Epithelial cell of proximal tubule (primary cell): Measurements from ENCODE around the gene SOX4. TPM values are rescaled to one million over a fixed set of nuclear protein-coding genes. Genes with fewer than 3 reads are reported as not detected.

Experiments
- DNase-seq: peaks from one replicate; pipeline ENCODE4 v3.0.0-alpha.2; 2011; ENCODE audit warnings: low read depth
- H3K4me3 ChIP-seq: 2 replicates; pipeline ENCODE4 v1.5.1; 2011; ENCODE audit warnings: low read depth, mild to moderate bottlenecking, low read length
- total RNA-seq: library from RNA; depleted of rRNA; stranded (reverse); fragments of >200 nt; gene quantifications from 2 replicates; pipeline ENCODE4 v1.2.3, GENCODE V29; 2015
- TF ChIP-seq, protein P1 (sequence below): conservative IDR thresholded peaks from 2 replicates; pipeline ENCODE4 v1.5.1; 2012; ENCODE audit warnings: low read depth, mild to moderate bottlenecking, low read length

The SOX4 gene
- total RNA-seq, 1 donor from 2014 or later = 105 TPM

- no peak overlapping the region for H3K4me3 ChIP-seq
- TF ChIP-seq, protein P1, sequence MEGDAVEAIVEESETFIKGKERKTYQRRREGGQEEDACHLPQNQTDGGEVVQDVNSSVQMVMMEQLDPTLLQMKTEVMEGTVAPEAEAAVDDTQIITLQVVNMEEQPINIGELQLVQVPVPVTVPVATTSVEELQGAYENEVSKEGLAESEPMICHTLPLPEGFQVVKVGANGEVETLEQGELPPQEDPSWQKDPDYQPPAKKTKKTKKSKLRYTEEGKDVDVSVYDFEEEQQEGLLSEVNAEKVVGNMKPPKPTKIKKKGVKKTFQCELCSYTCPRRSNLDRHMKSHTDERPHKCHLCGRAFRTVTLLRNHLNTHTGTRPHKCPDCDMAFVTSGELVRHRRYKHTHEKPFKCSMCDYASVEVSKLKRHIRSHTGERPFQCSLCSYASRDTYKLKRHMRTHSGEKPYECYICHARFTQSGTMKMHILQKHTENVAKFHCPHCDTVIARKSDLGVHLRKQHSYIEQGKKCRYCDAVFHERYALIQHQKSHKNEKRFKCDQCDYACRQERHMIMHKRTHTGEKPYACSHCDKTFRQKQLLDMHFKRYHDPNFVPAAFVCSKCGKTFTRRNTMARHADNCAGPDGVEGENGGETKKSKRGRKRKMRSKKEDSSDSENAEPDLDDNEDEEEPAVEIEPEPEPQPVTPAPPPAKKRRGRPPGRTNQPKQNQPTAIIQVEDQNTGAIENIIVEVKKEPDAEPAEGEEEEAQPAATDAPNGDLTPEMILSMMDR = no peak
- DNase-seq = no peak
These were observed 10.5 kb downstream of the SOX4 start for GRCh38 chr6:21604081-21604480.

- no peak for DNase-seq
- TF ChIP-seq, protein P1 = no peak
- no peak overlapping the region for H3K4me3 ChIP-seq
These were observed 11.6 kb downstream of the SOX4 start for GRCh38 chr6:21605166-21605565.

- TF ChIP-seq, protein P1 = no peak
- no peak overlapping the region for H3K4me3 ChIP-seq
- no peak for DNase-seq
These were observed 15.1 kb downstream of the SOX4 start for GRCh38 chr6:21608601-21609000.

GRCh38 chr6:21609881-21610329 lies 16.4 kb downstream of the SOX4 start:
- H3K4me3 ChIP-seq = no peak overlapping the region
- TF ChIP-seq, protein P1 = no peak
- no peak for DNase-seq

- no peak overlapping the region for H3K4me3 ChIP-seq
- no peak for DNase-seq
- TF ChIP-seq, protein P1 = no peak
These were observed 16.8 kb downstream of the SOX4 start for GRCh38 chr6:21610341-21610740.

GRCh38 chr6:21611485-21611884 lies 17.9 kb downstream of the SOX4 start:
- no peak for DNase-seq
- TF ChIP-seq, protein P1 = no peak
- H3K4me3 ChIP-seq = no peak overlapping the region

- no peak overlapping the region for H3K4me3 ChIP-seq
- TF ChIP-seq, protein P1 = no peak
- DNase-seq = no peak
These were observed 18.7 kb downstream of the SOX4 start for GRCh38 chr6:21612067-21612745.
